NCI-H1930 (cell line): ENCODE measurements around the gene ADO.

Experiments
- DNase-seq, 2 experiments: peaks; one replicate each; lab custom pipeline; 2025; lab: John Stamatoyannopoulos, UW

Gene ADO

DNA sequence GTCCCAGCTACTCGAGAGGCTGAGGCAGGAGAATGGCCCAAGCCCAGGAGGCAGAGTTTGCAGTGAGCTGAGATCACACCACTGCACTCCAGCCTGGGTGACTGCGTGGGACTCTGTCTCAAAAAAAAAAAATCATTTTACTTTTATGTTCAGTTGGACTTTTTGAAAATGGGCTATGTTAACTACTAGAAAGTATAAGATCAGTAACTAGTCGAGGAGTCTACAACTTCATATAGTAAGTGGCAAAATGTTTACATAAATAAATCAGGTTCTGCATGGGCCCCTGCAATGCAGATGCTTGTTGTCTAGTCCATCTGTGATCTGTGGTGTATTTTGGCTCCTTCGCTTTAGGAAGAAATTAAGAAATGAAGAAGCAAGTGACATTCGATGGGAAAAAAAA is 12.3 kb upstream of the ADO start:
- DNase-seq = no peak

DNA sequence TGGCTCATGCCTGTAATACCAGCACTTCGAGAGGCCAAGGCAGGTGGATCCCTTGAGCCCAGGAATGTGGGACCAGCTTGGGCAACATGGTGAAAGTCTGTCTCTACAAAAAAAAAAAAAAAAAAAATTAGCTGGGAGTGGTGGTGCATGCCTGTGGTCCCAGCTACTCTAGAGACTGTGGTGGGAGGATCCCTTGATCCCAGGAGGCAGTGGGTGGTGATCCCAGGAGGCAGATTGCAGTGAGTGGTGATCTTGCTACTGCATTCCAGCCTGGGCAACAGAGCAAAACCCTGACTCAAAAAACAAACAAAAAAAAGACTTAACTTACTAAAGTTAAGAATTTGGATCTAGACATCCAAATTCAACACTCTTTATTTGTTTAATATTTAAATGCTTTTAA is 10.2 kb upstream of the ADO start:
- DNase-seq = no peak

DNA sequence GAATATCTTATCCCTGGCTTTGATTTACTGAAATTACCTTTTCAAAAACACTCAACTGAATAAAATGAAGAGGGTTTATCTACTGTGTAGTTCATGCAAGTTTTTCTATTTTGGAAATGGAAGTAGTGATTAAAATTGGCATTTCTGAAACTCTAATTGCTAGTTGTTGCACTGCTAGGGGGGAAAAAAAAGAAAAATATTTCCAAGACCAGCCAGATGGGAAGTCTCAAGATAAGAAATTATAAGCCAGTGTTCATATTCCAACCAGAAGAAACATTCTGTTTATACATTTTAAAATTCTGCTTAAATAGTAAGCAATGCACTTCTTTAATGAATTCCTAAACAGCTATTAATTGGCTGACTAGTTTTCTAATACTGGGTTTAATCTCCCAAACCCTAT is 9.4 kb upstream of the ADO start:
- DNase-seq = no peak

DNA sequence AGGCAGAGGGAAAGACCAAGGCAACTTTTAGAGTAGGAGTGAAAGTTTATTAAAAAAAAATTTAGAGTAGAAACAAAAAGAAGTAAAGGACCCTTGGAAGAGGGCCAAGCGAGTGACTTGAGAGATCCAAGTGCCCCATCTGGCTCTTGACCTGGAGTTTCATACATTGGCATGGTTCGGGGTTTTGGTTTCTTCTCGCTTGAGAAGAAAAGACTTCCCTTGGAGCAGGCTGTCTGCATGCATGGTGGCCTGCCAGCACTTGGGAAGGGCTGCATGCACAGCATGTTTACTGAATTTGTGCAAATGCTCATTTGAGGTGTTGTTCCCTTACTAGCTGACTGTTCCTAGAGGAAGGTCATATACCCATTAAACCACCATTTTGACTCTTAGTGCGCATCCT is 8.8 kb upstream of the ADO start:
- DNase-seq = no peak

DNA sequence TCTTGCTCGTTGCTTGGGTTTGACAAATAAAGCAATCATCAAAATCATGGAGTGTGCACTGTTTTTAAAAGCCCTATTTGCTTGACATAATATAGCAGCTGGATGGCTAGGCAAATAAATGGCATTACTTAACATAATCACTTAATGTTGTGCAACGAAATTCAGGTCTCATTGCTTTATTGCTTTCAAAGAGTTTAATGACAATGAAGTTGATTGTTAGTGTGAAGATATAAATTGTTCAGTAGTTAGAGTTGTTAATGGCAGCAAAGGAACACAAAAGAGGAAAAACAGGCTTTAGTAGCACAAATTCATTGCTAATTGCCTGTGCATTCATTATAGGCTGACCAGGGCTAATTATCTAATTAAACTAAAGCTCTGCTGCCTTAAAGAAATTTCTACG is 7.6 kb upstream of the ADO start:
- DNase-seq = no peak

DNA sequence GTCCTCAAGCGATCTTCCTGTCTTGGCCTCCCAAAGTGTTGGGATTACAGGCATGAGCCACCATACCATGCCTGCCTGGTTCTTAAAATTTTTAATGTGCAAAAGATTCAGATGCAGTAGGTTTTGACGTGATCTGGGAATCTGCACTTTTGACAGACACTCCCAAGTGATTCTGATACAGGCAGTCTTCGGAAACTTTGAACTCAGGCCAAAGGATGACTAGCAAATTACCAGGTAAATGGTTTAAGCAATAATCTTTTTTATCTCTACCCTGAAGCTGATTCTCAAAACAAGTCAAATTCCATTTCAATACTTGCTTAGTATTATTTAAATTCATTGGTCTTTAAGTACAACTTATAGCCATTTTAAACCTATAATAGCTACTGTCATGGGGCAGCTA is 2.6 kb upstream of the ADO start:
- no peak for DNase-seq

DNA sequence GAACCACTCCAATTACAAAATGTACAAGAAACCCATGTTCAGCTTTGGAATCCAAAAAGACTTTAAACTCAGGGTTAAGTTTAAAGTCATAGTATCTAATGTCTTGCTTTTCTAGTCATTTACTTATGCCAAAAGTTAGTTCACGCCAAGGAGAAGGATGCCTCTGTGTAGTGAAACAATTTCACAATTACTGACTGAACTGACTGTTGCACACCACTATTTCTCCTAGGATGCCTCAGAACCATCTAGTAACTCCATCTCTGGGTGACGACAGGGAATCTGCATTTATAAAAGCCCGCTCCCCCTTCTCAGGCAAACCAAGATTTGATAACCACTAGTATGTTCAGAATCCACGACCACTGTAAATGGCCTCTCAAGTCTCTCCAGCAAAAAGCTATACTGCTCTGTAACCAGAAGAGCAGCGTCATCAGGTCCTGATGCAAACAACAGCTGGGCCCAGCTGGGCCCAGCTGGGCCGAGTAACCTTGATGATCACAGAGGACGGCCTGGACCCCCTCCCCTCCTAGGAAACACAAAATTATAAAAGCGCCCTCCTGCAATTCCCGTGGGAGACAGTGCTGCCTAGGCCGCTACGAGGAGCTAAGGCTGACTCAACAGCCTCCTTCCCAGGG is 680 bp upstream of the ADO start:
- no peak for DNase-seq

DNA sequence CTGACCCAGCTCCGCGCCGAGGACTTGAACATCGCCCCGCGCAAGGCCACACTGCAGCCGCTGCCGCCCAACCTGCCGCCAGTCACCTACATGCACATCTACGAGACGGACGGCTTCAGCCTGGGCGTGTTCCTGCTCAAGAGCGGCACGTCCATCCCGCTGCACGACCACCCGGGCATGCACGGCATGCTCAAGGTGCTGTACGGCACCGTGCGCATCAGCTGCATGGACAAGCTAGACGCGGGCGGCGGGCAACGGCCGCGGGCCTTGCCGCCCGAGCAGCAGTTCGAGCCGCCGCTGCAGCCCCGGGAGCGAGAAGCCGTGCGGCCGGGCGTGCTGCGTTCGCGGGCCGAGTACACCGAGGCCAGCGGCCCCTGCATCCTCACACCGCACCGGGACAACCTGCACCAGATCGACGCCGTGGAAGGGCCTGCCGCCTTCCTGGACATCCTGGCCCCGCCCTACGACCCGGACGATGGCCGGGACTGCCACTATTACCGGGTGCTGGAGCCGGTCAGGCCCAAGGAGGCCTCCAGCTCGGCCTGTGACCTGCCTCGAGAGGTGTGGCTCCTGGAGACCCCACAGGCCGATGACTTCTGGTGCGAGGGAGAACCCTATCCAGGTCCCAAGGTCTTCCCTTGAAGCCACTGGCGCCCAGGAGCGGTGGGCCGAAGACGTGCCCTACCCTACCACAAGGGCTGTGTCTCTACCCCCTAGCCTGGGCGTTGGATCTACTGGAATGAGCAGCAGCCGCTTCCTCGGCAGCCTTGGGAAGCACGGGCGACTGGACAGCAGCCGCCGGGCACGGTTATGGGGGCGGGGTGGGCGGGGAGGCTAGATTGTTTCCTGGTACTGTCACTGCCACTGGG is 945 bp downstream of the ADO start:
- DNase-seq = no peak

DNA sequence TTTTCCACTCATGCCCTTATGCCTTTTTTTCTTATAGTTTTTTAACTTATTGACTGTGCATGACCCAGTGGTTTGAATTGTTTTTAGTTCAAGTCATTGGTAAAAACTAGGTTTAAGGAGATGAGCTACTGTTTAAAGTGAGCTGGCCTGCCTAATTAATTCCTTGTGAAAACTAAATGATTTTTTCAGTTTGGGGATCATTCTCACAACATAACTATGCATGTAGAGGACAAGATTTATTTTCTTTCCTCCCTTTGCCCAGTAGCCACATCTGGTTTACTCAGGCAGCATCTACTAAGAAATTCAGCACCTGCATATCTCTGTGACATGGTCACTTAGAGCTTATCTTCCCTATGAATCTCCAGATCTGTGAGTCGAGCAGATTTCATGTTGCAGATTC is 1.7 kb downstream of the ADO start:
- no peak for DNase-seq

DNA sequence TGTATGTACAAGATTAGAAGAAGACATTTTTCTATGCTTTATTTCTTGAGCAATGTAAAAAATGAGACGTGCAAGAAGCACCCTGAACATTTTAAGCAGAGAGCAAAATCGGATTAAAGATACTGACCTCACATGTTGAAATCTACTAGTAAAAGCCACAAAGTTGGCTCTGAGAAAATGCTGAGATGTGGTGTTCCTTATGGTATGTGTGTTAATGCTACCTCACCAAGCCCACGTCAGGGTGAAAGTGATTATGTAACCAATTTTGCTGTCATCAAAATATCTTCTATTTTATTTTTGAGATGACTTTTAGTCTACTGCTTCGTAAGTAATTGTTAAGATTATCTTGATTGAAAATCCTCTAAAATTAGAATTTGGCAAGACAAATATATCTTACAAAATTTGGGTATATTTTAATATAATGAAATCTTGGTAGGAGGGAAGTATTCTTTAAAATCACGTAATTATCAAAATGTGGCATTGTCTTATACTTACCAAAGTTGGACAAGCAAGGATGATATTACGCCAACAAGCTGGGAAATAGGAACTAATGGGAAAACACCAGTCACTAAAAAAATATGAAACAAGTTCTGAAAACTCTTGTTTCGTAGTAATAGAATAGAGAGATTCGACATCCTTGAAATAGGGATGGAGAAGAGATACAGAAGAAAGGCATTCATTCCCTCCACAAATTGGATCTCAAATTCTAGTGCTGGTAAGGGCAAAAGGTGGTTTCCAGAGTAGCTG is 5.8 kb downstream of the ADO start:
- no peak for DNase-seq

DNA sequence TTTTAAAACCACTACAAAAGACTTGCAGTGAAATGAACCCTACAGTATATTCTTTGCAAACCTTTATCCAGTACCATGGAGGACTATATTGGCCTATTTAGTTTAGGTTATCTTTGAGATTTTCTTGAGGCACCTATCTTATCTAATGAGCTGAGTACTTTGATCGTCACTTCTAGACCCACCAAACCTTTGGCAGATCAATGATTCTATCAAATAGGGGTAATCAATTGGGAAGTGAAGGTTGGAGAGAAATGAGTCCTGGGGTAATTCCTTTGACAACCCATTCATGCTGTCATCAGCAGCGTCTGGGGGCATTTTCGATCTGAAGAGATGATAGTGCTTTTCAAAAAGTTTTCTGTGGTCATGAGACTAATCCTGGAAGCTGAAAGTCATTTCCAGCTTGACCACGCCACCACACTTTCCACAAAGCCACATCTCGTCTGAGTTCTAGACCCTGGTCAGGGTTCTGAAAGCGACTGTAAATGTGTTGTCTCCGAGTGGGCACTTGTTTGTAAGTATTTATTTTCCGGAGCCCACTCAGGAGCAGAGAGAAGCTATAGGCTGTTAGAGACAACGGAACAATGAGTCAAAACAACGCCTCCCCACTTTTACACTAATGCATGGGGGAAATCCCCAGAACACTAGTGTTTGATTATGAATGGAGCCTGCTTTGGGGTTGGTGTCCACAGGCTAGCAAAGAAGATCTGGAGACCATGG is 6.8 kb downstream of the ADO start:
- no peak for DNase-seq

DNA sequence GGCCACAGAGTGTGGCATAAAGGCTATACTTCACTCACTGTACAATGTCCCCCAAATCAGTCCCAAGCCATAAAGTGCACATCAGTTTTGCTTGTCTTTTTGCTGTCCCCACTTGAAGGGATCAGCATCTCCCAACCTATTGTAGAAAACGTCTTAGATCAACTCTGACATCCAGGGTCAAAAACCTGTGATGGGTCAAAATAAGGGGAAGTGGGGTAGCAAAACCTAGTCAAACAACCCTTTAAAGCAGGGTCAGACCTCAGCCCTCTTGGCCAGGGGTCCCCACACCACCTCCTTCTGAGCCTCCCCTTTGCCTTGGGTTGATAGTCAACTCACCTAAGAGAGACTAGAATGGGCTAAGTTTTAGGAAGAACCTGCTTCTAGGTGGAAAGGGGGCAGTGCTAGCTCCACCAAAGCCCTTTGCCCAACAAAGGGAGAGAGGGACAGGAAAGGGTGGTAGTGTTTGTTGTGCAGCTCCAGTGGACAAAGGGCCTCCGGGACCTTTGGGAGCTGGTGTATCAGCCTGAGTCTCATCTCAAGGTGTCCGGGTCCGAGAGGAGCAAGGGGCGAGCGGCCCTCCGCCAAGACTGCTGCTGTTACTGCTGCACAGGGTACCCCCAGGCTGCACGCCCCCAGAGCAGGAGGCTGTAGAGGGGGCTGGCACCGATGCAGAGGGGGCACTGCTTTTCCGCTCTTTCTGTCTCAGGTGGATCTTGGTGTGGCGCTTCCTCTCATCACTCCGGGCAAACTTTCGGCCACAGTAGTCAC is 8.3 kb downstream of the ADO start:
- DNase-seq = no peak

DNA sequence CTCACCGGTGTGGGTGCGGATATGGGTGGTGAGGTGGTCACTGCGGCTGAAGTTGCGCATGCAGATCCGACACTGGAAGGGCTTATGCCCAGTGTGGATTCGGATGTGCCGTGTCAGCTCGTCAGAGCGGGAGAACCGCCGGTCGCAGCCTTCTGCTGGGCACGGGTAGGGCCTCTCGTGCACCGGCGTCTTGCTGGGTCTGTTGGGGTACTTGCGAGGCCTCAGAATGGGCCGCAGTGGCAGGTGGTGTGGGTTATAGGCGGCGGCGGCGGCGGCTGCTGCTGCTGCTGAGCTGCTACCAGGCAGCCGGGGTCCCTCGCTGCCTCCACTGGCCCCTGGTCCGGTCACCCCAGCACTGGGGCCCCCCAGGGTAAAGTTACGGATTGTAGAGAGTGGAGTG is 8.9 kb downstream of the ADO start:
- DNase-seq = no peak

DNA sequence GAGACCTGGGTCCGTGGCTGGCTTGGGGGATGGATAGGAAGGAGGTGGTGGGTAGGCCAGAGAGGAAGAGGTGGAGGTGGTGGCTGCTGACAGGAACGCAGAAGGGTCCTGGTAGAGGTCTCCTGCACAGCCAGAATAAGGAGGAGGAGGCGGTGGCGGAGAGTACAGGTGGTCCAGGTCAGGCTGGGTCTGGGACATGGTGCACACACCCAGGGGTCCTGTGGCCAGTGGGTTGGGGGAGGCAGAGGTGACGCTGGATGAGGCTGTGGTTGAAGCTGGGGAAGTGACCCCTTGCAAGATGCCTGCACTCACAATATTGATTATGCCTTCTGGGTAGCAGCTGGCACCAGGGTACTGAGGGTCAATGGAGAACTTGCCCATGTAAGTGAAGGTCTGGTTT is 9.5 kb downstream of the ADO start:
- DNase-seq = no peak

DNA sequence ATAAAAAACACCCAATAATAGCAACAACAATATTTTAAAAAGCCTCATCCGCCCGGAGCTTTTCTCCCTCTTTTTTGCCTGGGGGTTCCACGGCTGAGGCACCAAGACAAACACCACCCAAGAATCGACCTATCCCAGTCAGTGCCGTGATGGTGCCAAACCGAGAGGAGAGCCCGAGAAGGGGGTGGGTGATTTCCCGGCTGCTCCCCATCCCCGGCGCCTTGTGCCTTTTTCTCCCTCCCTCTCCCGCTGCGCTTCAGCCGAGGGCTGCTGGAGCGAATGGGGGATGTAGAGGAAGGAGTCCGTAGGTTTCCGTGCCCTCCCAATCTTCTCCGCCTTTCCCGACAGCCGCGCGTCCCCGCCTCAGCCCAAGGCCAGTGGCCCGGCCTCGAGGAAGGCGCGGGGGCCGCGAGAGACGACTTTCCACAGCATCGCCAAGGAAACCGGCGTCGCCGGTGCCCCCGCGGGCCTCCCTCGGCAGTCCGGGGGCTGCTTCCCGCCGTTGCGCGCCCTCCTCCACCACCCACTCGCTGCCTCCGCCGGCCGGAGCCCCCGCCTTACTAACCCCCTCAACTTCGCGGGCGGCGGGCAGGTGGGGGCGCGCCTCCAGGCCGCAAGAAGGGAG is 10.3 kb downstream of the ADO start:
- DNase-seq = no peak

DNA sequence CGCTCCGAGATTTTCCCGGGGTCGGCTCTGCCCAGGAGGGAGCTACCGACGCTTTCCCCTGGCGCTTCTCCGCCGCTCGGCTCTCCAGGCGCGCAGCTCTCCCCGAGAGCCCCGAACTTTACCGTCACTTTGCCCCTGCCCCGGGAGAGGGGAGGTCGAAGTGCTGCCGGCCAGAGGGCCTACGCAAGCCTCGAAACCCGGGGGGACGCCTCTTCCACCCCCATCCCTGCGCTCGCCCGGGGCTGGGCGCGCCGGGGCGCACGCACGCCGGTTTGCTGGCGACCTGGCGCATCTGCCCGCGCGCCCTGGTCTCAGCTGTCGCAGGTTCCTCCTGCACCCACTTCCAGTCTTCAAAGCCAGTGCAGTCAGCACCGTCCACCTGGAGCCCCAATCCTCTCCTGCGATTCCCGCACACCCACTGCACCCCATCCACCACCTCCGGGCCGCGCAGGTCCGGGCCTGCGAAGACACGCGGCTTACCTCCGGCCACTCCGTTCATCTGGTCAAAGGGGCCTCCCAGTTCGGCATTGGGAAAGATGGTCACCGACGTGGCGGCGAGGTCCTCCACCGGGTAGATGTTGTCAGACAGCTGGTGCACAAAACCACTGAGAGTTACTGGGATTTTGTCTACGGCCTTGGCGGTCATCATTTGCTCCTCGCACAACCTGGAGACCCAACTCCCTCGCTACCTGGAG is 11.0 kb downstream of the ADO start:
- no peak for DNase-seq

DNA sequence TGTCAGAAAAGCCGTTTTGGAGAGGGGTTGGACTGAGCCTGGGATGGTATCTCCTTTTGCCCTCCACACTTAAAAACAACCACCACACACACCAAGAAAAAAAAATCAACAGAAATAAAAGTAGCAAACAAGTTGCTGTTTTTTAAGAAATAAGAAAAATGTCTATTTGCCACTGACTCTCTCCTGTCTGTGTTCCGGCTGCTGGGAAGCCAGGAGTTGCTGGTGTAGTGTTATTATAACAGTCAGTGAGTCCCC is 11.5 kb downstream of the ADO start:
- no peak for DNase-seq

DNA sequence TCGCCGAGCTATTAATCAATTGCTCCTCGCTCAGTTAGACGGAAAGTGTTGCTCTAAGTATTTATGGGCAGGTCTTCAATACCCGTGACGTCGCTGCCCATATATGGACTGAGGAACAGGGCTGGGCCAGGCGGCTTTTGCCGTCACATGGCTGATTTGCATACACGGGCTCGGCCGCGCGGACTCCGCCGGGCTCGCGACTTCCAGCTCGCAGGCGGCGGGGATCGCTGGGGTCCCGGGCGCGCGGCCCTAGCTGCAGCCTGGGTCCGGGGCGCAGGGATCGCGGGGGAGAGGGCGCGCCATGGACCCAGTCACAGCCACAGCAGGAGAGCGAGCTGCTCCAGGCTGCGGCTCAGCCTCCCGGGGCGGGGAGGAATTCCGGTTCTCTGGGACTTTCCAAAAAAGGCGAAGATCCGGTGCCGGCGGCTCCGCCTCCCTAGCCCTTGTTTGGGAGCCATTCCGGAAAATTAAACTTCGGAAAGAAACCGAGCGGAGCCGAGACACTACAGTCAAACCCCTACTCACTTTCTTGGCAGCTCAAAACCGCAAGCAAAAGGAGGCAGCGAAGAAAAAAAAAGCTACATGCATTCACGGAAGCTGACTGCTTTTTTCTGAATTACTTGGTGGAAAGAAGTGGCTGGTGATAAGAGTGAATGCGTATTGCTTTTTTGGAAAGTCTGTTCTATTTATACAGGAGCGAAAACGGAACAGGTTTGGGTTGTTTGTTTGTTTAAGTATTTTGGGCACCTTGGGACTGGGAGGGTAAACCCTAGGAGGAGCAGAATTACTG is 12.0 kb downstream of the ADO start, which contains the start of gene EGR2:
TSS of gene EGR2 (minus strand) at position 36 of the 790 bp plus-strand sequence. CDS start 337 bp downstream, outside the sequence.
- peak in 1 of 2 experiments; percentile 14 for DNase-seq

DNA sequence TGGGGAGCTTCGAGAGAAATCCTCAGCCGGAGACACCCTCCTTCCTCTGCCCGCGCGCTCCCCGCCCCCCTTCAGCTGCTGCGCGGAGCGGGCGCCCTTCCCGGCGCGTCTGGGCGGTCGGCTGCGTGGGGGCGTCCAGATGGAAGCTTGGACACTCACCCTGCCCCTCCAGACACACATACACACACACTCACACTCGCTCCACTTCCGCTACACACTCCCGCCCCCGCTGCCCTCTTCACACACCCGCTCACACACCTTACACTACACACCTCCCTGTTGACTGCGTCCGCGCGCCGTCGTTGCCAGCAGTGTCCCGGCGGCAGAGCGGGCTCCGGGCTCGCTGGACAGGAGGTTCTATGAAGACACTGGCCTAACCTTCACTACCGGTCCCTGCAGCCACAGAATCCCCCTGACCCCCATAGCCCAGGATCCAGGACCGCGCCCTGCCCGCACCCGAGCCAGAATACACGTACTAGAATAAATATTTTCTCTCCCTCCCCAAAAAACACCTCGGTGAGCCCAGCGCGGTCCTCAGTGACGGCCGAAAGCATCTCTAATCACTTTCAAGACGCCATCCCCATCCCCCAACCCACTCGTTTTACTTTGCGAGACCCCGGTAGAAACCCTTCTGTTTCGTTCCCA is 12.7 kb downstream of the ADO start:
- no peak for DNase-seq
